NCI-H1417 (cell line): ENCODE results near the gene GRPEL1.

Source experiments
- DNase-seq, 3 experiments: peaks; one replicate each; lab custom pipeline; 2025; lab: John Stamatoyannopoulos, UW

Gene GRPEL1

DNA sequence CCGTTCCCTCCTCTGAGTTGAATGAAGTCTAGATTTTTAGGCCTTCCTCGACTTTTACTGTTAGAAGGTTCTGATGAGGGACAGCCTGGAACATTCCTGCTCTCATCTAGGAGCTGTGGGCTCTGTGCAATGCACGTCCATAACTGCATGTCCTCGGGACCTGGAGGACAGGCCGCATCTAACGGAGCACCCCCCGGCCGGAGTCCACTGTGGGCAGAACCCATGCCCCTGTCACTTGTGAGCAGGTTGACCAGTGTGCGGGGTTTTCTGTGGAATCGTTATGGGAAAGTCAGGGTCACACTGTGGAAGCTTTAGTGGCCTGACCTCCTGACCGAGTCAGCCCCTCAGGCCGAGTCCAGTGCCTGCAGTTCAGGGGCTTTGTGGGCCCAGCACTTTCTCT is 44.0 kb downstream of the GRPEL1 start:
- DNase-seq = no peak

DNA sequence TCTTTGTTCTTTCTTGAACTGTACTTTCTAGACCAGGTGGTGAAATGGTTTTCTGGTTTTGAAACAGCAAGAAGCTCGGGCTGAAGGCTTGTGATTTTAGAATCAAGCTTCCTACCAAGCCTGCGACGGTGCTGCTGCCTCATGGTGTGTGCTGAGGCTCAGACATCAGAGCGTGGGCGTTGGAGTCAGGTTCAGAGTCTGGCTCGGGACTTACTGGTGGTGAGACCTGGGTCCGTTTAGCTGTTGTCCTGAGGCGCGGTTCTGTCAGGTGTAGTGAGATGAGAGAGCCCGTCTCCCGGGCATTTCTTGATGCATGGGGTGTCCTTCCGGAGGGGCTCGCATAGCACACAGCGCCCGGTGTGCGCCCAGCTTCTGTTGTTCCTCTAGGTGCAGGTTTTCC is 44.4 kb downstream of the GRPEL1 start:
- no peak for DNase-seq

DNA sequence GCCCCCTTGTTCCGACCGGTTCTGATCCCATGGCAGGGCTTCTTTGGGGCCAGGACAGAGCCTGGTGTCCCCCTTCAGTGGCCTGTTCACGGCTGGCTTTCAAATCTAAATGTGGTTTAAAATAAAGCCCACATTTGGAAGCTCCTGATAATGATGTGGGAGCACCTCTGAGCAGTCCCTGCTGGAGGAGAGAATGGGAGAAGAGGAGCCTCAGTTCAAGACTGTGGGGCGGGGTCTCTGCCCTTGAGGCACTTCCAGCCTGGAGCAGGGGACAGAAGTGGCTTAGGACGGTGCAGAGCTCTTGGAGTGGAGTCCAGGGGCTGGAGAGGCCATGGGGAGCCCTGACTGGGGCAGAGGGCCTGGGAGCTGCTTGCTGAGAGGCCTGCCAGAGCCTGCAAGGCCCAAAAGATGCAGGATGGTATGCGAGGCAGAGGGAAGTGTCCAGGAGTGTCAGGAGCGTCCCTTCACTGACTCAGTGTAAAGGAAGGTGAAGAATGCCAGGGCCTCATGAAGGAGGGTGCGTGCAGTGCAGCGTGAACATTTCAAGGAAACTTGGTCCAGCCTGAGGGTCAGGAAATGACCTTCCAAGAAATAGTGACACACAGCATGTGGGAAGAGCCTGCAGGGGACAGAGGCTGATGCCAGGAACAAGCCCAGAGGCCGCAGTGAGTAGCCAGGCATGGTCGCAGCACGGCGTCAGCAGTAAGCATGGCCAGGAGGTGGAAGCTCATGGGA is 45.8 kb downstream of the GRPEL1 start:
- no peak for DNase-seq

DNA sequence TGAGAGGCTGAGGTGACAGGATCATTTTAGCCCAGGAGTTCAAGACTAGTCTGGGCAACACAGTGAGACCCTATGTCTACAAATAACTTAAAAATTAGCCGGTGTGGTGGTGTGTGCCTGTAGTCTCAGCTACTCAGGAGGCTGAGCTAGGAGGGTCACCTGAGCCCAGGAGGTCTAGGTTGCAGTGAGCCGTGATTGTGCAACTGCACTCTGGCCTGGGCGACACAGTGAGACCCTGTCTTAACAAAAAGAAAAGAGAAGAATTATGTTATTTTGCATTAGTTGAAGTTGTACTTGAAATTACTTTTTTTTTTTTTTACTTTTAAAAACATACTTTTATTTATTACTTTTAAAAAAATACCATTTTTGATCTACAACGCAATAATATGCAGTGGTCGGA is 46.5 kb downstream of the GRPEL1 start:
- DNase-seq = no peak

DNA sequence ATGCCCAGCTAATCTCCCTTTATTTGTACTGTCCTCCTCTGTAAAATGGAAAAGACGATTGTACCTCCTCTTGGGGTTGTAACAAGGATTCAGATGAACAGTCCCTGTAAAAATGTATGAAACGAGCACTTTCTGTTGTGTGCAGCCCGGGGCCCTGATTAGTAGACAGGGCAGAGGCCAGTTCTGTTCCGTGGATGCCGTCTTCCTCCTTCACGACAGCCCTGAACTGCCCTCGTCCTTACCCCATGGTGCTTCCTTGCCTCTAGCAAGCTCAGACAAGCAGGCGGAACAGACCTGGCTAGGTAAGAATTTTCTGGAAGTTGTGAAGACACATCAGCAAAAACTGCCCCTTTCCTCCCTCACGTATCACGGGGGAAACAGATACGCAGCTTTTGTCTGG is 47.0 kb downstream of the GRPEL1 start:
- no peak for DNase-seq

DNA sequence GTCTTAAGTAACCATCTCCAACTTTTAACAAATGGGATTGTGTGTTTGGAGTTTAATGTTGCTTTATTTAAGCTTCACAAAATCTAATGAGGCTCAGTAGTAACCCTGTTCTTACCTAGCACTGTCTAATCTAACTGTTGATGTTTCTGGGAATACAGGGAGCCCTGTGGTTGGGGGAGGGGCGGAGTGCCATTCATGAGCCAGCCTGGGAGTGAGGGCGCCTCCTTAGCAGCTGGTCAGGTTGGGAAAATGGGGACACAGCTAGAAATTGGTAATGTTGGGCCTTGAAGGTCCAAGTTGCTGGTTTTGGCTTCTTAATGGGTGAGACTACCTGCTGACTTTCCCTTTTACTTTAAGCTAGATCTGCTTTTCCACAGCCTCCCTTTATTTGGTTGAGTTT is 47.6 kb downstream of the GRPEL1 start:
- DNase-seq = no peak

DNA sequence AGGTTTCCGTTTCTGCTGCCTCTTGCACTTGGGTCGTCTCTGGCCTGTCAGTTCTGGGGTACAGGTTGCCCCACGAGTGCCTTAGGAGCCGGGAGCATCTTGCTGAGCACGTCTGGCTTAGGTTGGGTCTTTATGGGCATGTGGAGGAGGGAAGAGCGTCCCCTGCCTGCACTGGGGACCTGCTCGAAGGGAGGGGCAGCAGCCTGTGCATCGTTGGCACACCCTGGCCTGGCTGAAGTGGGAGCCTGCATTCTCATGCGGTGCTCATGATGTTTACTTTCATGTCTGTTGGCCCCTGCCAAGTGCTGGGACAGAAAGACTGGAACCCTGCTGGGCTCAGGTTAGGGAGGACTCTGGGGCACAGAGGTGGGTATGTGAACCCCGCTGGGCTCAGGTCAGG is 48.5 kb downstream of the GRPEL1 start:
- DNase-seq = no peak

DNA sequence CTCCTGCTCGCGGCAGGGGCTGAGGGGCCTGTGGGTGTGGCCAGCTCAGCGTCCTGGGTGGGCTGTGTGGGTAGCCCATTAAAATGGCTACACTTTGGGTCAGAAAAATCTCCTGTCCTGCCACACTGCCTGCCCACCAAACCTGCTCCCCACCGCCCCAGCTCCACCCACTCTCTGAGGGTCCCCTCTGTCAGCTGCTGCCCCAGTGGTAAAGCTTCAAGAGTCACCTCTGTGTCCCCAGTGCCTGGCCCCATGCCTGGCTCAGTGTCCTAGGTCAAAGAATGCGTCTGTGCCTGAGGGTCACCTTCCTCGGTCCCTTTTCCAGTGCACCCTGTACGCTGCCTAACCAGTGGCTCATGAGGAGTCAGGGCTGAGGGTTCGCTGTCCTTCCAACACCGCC is 49.6 kb downstream of the GRPEL1 start:
- DNase-seq = no peak

DNA sequence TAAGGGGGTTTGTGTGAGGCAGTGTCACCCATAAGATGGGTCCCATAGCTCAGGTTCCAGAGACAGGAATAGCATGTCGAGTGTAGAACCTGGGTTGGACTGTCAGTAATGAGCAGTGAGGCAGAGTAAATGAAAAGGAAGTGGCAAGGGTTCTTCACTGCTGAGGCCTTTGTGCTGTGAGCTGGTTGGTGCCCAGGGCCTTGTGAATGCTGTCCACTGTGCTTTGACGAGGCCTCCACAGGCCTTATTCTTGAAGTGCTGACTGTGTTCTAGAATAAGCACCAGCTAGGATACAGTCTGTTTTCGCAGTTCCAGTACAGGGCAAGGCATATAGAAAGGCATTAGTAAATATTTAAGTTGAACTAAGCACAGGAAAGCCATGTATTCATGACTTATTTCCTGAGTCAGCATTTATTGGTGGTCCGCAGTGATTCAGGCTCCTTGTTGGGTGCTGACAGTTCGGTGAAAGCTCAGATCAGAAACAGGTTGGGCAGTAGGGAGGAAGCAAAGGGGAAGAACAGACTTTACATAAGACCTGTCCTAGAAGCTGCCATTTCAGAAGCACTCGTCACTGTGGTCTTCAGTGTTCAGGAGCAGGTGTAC is 50.3 kb downstream of the GRPEL1 start:
- DNase-seq = no peak

DNA sequence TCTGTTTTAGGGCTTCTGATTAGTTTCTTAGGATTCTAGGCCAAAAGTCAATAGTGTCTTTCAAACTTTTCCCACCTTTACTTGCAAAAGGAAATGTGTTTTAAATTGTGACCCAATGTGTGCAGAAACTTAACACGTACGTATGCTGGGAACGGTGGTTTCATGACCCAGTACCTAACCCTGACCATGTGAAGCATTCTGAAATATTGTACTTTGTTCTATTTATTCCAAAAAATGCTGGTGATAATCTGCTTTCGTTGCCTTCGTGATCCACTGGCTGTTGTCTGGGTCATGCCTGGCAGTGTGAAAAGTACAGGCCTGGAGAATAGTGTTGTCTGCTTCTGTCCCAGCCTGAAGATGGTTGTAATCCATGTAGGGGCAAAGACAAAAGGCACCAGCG is 51.4 kb downstream of the GRPEL1 start:
- DNase-seq = no peak

DNA sequence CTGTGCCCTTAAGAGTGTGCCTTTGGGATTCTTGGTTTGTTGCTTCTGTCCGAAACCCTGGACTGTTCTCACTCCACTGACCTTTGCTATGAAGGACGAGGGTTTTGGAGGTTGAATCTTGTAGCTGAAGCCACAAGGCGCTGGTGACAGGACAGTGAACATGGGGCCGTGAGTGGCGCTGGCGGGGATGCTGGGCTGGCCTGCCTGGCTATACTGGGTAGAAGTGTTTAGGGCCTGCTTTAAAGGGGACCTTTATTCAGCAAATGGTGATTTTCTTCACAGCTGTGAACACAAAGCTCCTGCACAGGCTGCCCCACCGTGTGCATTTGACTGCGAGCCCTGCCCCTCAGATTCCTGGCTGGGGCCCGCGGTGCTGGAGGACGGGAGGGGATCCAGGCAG is 51.8 kb downstream of the GRPEL1 start:
- DNase-seq = no peak

DNA sequence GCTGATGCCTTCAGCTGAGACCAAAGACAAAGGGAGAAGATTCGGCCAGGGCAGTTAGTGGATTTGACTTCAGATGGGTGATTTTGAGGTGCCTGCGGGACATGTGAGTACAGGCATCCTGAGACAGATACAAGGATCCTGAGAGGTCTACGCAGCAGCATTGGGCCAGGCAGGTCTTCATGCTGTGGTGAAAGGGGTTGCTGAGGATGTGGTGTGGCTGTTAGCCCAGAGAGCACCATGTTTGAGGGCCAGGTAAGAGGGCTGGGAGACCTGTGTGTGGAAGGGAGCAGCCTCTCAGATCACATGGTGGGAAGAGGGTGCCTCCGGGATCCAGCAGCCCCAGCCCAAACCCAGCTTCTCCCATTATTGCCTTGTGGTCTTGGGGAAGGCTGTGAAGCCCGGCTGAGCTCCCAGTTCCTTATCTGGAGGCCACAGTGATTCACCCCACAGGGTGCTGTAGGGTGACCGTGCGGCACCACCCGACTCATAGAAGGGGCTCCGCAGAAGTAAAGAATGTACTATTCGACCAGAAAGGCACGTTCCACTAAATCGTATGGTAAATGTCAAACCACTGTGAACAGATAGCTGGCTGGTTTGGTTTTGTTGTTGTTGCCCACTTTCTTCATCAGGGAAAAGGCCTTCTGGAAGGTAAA is 52.4 kb downstream of the GRPEL1 start:
- no peak for DNase-seq

DNA sequence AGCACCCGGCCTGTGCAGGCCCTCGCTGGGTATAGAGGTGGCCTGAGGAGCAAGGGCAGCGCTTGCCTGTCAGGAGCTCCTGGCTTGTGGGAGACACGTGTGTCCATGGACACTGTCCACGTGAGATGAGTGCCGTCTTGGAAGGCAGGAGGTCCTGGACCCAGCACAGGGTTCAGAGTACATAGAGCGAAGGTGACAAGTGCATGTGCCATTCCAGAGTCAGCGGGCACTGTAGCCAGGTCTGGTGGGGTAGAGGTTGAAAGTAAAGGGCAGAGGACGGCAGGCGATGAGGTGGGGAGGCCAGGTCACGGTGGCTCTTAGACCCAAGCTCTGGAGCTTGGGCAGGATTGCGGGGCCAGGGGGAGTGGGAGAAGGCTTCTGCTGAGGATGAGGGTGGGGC is 53.0 kb downstream of the GRPEL1 start:
- DNase-seq = no peak

DNA sequence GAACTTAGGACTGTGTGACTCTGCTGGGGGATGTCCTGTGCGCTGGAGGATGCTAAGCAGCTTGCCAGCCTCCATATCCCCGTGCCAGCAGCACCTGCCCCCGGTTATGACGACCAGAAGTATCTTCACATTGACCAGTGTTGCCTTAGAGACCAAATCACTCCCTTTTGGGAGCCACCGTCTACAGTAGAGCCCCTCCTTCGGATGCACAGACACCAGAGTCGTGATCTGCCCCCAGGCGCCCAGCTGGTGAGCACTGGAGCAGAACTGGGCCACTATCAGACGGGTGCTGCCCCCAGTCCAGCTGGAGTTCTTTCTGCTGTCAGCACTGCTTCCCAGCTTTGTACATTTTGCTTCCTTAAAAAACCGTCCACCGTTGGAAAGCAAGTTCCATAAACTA is 54.7 kb downstream of the GRPEL1 start:
- no peak for DNase-seq

DNA sequence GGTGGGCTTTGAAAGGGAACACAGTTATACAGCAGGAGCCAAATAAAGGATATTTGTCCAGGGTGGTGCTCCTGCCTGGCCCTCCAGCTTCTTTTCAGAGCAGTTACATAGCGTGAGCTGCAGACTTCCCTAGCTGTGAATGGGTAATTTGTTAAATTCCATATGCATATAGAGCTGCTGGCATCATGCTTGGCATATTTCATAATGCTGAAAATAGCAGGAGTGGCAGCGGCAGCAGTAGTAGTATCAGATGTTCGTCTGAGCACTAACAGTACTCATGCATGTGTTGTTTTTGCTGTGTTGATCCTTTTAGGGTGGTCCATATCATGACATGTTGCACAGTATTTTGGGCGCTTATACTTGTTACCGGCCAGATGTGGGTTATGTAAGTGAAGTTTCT is 58.3 kb downstream of the GRPEL1 start:
- no peak for DNase-seq
